Measurements from ENCODE around the gene DRAM2. TPM values are rescaled to one million over a fixed set of nuclear protein-coding genes. Genes with fewer than 3 reads are reported as not detected.

The DRAM2 gene
- total RNA-seq (2016; rRNA removed; fragmentation: Illumina TruSeq; extraction: Trizol) (22.9 and 33.2 TPM in 2 replicates), polyA plus RNA-seq (2011; rRNA removed) (115 and 123 TPM in 2 replicates), polyA minus RNA-seq (2011; rRNA and poly(A)+ RNA removed; ENCODE audit: low replicate concordance) (43.0 and 52.4 TPM in 2 replicates), Bru-seq, nascent RNA (percentile 85 among the genes with signal in this experiment), BruChase-seq, experiment 1, labeled RNA remaining after a 6-hour chase (percentile 73 among the genes with signal in this experiment), BruChase-seq, experiment 2, labeled RNA remaining after a 2-hour chase (percentile 85 among the genes with signal in this experiment)
- 10.8 and 11.1 TPM in 2 replicates for total RNA-seq (2016; cell fraction: cytosol; rRNA removed; fragmentation: Illumina TruSeq; extraction: Trizol; ENCODE audit: low read depth)
- 26.1 and 31.2 TPM in 2 replicates for total RNA-seq (2016; cell fraction: insoluble cytoplasmic fraction; rRNA removed; fragmentation: Illumina TruSeq; extraction: Trizol)
- total RNA-seq (2016; cell fraction: membrane; rRNA removed; fragmentation: Illumina TruSeq; extraction: Trizol) = 24.9 and 25.1 TPM in 2 replicates
- total RNA-seq (2016; cell fraction: nucleus; rRNA removed; fragmentation: Illumina TruSeq; extraction: Trizol) = 33.7 and 39.3 TPM in 2 replicates
- 44.2 and 92.1 TPM in 2 replicates for polyA plus RNA-seq (2011; cell fraction: cytosol; rRNA removed)
- 37.4 and 49.8 TPM in 2 replicates for polyA plus RNA-seq (2011; cell fraction: nucleus; rRNA removed)
- 72.7 and 76.6 TPM in 2 replicates for polyA plus RNA-seq (2012)
- polyA plus RNA-seq (2016; cell fraction: cytosol; fragmentation: Illumina TruSeq; extraction: Trizol; ENCODE audit: low read depth) = 15.3 and 16.5 TPM in 2 replicates
- polyA plus RNA-seq (2016; cell fraction: insoluble cytoplasmic fraction; fragmentation: Illumina TruSeq; extraction: Trizol; ENCODE audit: low read depth) = 24.1 and 24.4 TPM in 2 replicates
- 23.4 and 24.7 TPM in 2 replicates for polyA plus RNA-seq (2016; cell fraction: membrane; fragmentation: Illumina TruSeq; extraction: Trizol; ENCODE audit: low read depth)
- 39.0 and 46.7 TPM in 2 replicates for polyA plus RNA-seq (2016; cell fraction: nucleus; fragmentation: Illumina TruSeq; extraction: Trizol; ENCODE audit: insufficient read depth, low read depth)
- polyA minus RNA-seq (2011; cell fraction: cytosol; rRNA and poly(A)+ RNA removed) = 32.2 and 46.0 TPM in 2 replicates
- polyA minus RNA-seq (2011; cell fraction: nucleus; rRNA and poly(A)+ RNA removed) = 45.6 and 53.0 TPM in 2 replicates
- long read RNA-seq, experiment 1, transcript DRAM2-201 (9 exons, 2,246 nt) = major isoform, 5 of 53 reads
- long read RNA-seq, experiment 1, partial matches to known transcripts = 1 of 53 reads
- long read RNA-seq, experiment 1, other reads (novel, unspliced or antisense) = 46 of 53 reads
- long read RNA-seq, experiment 2, transcript DRAM2-201 (9 exons, 2,246 nt) = major isoform, 8 of 83 reads
- long read RNA-seq, experiment 2, partial matches to known transcripts = 10 of 83 reads
- long read RNA-seq, experiment 2, other reads (novel, unspliced or antisense) = 64 of 83 reads

DNA sequence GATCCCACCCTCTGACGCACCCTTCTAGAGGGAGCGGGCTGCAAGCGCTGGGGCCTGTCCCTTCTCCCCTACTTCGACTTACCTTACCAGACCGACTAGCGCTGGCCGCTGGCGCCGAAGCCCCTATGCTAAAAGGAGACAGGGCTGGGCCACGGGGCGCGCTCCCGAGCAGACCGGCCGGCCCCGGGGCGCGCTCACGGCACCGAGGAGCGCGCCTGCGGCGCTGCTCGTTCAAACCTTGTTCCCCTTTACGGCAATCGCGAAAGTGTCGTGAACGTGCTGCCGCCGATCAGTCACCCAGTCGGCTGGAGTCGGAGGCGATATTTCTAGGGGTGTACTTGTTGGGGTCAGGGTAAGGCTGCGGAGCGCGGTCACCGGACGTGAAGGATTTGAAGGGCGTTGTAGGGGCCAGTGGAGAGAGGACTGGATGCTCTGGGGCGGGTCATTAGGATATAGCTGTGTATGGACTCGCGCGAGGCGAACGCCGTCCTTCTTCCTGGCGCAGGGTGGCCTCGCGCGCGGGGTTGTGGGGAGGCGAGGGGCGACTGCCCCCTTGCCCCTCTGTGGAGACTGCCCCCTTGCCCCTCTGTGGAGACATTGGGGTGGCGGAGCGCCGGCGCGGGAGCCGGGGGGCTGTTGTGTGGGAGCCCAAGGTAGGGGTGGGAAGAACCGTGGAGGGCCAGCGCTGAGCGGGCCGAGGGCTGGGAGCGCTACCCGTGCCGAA lies at the start of gene DRAM2, which contains the start of gene CEPT1:
DRAM2 (minus strand) TSS at position 138 of the 724 bp plus-strand sequence. CDS start 8,539 bp downstream, outside the sequence.
CEPT1 (plus strand) TSS at position 268 of the 724 bp plus-strand sequence. CDS start 7,492 bp downstream, outside the sequence.
- CTCF ChIA-PET (ENCODE audit: low intra/inter-chr PET ratio, low total read pairs) = no interaction called here
- in situ Hi-C loops (cut with HindIII; ENCODE audit: extremely low pct_ligation_motif_present, low pct_unique_long_range_greater_than_20kb) (no loop called here), intact Hi-C loops (cut with micrococcal nuclease; ENCODE audit: unreplicated experiment) (loop anchor here (1.0 to 10.0 kb wide), 3 partner anchors 95 to 195 kb away; no protein-coding TSS in a partner anchor)
- H3K79me2 ChIP-seq (ENCODE audit: insufficient read depth, low read length) = peaks cover 59% of the 10 kb centered on the region
- no peaks in the 10 kb centered on the region for H3K9me3 ChIP-seq (ENCODE audit: low read length)
- ATAC-seq = peak; percentile 80
- peaks cover 8% of the 10 kb centered on the region; the same call in 1 of the 2 replicates for H4K20me1 ChIP-seq (ENCODE audit: insufficient read depth, low read length)
- WGBS (ENCODE audit: low lambda C conversion rate) = 3% methylated on average over 25 of the region's 68 CpGs
- no peaks in the 10 kb centered on the region for H3K27me3 ChIP-seq (ENCODE audit: control insufficient read depth in 1 of 2, insufficient read depth in 2 of 2, low read length in 2 of 2)
- peak; percentile 88 for DNase-seq (ENCODE audit: low spot score)
- no TSS peak for BruUV-seq (replicated peaks)
- POLR2A ChIA-PET = interaction anchor here (0.9 to 1.9 kb wide), 7 partner anchors 9 to 309 kb away, joined by 3 to 9 read pairs (median 3); partner anchors contain the start of genes LRIF1 and WDR77
- H3K36me3 ChIP-seq (replicated peaks in 1 of 2; ENCODE audit: control insufficient read depth in 1 of 2, insufficient read depth in 2 of 2, low read length in 2 of 2) = peaks cover 0 to 4% of the 10 kb centered on the region in 2 experiments; a peak in 2 of 5 replicates
- peak within 1 kb of the TSS; percentile 75 for H3K4me2 ChIP-seq (ENCODE audit: low read depth, low read length)
- FAIRE-seq = peak; percentile 56
- H3K4me3 ChIP-seq (replicated peaks in 1 of 3; ENCODE audit: insufficient read depth in 1 of 3, low read depth in 2 of 3, low read length in 3 of 3) = peak within 1 kb of the TSS; percentile 82 to 90 (median 84)
- H3K9ac ChIP-seq (ENCODE audit: insufficient read depth, low read depth, low read length) = peak within 1 kb of the TSS; percentile 91
- H3K27ac ChIP-seq (ENCODE audit: extremely low read length, insufficient read depth, low read length) = peak within 1 kb of the TSS; percentile 96
- peaks cover 45% of the 10 kb centered on the region for H3K4me1 ChIP-seq (ENCODE audit: insufficient read depth, low read length)
- peak within 1 kb of the TSS; percentile 91 for H2AFZ ChIP-seq (ENCODE audit: low read length)
- TF ChIP-seq ZNF709 (CRISPR knock-in tag; IDR thresholded peaks at IDR 0.05) (peak; percentile 29; the same call in 1 of the 2 replicates), KAT7 (CRISPR knock-in tag; IDR thresholded peaks at IDR 0.05; ENCODE audit: borderline replicate concordance) (0 out of 2 replicates have a peak, but pooled peaks have one; percentile 72), HNF4G (IDR thresholded peaks at IDR 0.05; ENCODE audit: borderline replicate concordance, low read depth, low read length) (no peak), HNF4G (CRISPR knock-in tag; IDR thresholded peaks at IDR 0.05; ENCODE audit: borderline replicate concordance, low read depth) (peak; percentile 48; the same call in 1 of the 2 replicates), CBX1 (IDR thresholded peaks at IDR 0.05; ENCODE audit: low read depth) (peak; percentile 20), ZNF564 (CRISPR knock-in tag; IDR thresholded peaks at IDR 0.05) (peak; percentile 22; the same call in 1 of the 2 replicates), FOXM1 (CRISPR knock-in tag; IDR thresholded peaks at IDR 0.05) (no peak), AKAP8 (CRISPR knock-in tag; IDR thresholded peaks at IDR 0.05) (no peak), NBN (conservative IDR thresholded peaks at IDR 0.05) (no peak), SIX4 (CRISPR knock-in tag; IDR thresholded peaks at IDR 0.05) (no peak), HMGA1 (CRISPR knock-in tag; conservative IDR thresholded peaks at IDR 0.05) (no peak), RORA (CRISPR knock-in tag; IDR thresholded peaks at IDR 0.05) (no peak)
- TF ChIP-seq, protein P1, sequence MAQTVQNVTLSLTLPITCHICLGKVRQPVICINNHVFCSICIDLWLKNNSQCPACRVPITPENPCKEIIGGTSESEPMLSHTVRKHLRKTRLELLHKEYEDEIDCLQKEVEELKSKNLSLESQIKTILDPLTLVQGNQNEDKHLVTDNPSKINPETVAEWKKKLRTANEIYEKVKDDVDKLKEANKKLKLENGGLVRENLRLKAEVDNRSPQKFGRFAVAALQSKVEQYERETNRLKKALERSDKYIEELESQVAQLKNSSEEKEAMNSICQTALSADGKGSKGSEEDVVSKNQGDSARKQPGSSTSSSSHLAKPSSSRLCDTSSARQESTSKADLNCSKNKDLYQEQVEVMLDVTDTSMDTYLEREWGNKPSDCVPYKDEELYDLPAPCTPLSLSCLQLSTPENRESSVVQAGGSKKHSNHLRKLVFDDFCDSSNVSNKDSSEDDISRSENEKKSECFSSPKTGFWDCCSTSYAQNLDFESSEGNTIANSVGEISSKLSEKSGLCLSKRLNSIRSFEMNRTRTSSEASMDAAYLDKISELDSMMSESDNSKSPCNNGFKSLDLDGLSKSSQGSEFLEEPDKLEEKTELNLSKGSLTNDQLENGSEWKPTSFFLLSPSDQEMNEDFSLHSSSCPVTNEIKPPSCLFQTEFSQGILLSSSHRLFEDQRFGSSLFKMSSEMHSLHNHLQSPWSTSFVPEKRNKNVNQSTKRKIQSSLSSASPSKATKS (CRISPR knock-in tag; IDR thresholded peaks at IDR 0.05) = no peak
- TF ChIP-seq, protein P2, sequence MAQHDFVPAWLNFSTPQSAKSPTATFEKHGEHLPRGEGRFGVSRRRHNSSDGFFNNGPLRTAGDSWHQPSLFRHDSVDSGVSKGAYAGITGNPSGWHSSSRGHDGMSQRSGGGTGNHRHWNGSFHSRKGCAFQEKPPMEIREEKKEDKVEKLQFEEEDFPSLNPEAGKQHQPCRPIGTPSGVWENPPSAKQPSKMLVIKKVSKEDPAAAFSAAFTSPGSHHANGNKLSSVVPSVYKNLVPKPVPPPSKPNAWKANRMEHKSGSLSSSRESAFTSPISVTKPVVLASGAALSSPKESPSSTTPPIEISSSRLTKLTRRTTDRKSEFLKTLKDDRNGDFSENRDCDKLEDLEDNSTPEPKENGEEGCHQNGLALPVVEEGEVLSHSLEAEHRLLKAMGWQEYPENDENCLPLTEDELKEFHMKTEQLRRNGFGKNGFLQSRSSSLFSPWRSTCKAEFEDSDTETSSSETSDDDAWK (CRISPR knock-in tag; IDR thresholded peaks at IDR 0.05) = no peak
